Ascending aorta (tissue), 2 donors: ENCODE results near the gene CAPS. TPM values are rescaled to one million over a fixed set of nuclear protein-coding genes. Genes with fewer than 3 reads are reported as not detected.

Experiments used
- DNase-seq, 2 donors: peaks; one replicate each; pipeline ENCODE4 v3.0.0-alpha.2; 2019; ENCODE audit warnings: low spot score in 2 of 2
- H3K27ac ChIP-seq, 2 donors: fragments of 200-600 bp; sonication (generic); one replicate each; pipeline ENCODE4 v1.5.1; 2016 to 2017; ENCODE audit warnings: mild to moderate bottlenecking in 1 of 2
- H3K27me3 ChIP-seq: fragments of 200-600 bp; sonication (generic); one replicate; pipeline ENCODE4 v1.5.1; 2017
- H3K36me3 ChIP-seq, 2 donors: fragments of 200-600 bp; sonication (generic); one replicate each; pipeline ENCODE4 v1.5.1; 2016
- H3K4me1 ChIP-seq, 2 donors: fragments of 200-600 bp; sonication (generic); one replicate each; pipeline ENCODE4 v1.5.1; 2016 to 2017; ENCODE audit warnings: mild to moderate bottlenecking in 1 of 2
- H3K4me3 ChIP-seq, 2 donors: fragments of 200-600 bp; sonication (generic); one replicate each; pipeline ENCODE4 v1.5.1; 2016 to 2017; ENCODE audit warnings: mild to moderate bottlenecking in 1 of 2
- H3K9me3 ChIP-seq, 2 donors: fragments of 200-600 bp; sonication (generic); one replicate each; pipeline ENCODE4 v1.5.1; 2016
- intact Hi-C: fragments of 100-400 bp; cut with DNase I; formaldehyde crosslinking; loops from one replicate; pipeline ENCODE4 v1.15.1; 2023
- total RNA-seq: library from RNA; depleted of rRNA; stranded (reverse); fragments of >200 nt; gene quantifications from one replicate; pipeline ENCODE4 v1.1.0, GENCODE V29; 2016
- TF ChIP-seq, protein P1 (sequence below), 3 experiments: fragments of 200-600 bp in 2 of 3; fragments of 450-650 bp in 1 of 3; sonication (generic) in 2 of 3; IDR thresholded peaks; one replicate each; pipeline ENCODE4 v1.5.1; 2016 to 2019; ENCODE audit warnings: antibody characterized with exemption in 3 of 3, mild to moderate bottlenecking in 1 of 3, moderate library complexity in 1 of 3

Gene CAPS
- total RNA-seq, 1 donor from 2014 or later = 8.1 TPM

DNA sequence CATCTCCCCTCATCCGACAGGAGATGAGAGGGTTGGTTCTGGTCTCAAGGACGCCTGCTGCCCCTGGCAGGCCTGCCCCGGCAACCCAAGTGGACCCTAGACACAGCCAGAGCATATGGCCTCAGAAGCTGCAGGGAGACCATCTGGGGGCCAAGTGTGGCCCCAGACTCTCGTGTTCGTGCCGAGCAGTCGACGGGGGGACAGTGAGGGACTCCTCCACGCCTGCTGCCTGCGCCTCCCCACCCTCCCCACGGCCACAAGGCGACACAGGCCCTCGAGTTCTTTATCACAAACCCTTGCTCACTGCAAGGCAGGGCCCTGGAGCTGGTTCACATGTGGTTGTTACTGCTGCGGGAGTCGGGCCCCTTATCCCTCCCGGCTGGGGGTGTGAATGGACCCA, 9.3 kb downstream of the CAPS start:
- Histone ChIP-seq H3K4me1 (peaks cover 0 to 14% of the 10 kb centered on the region in 2 donors), H3K27ac (no peak overlapping the region), H3K36me3 (peaks cover 94 to 100% of the 10 kb centered on the region in 2 donors), H3K27me3 (no peaks in the 10 kb centered on the region), H3K9me3 (no peaks in the 10 kb centered on the region), H3K4me3 (no peak overlapping the region)
- TF ChIP-seq, protein P1, sequence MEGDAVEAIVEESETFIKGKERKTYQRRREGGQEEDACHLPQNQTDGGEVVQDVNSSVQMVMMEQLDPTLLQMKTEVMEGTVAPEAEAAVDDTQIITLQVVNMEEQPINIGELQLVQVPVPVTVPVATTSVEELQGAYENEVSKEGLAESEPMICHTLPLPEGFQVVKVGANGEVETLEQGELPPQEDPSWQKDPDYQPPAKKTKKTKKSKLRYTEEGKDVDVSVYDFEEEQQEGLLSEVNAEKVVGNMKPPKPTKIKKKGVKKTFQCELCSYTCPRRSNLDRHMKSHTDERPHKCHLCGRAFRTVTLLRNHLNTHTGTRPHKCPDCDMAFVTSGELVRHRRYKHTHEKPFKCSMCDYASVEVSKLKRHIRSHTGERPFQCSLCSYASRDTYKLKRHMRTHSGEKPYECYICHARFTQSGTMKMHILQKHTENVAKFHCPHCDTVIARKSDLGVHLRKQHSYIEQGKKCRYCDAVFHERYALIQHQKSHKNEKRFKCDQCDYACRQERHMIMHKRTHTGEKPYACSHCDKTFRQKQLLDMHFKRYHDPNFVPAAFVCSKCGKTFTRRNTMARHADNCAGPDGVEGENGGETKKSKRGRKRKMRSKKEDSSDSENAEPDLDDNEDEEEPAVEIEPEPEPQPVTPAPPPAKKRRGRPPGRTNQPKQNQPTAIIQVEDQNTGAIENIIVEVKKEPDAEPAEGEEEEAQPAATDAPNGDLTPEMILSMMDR (IDR thresholded peaks at IDR 0.05) = no peak
- intact Hi-C loops = no loop called here
- DNase-seq = no peak

DNA sequence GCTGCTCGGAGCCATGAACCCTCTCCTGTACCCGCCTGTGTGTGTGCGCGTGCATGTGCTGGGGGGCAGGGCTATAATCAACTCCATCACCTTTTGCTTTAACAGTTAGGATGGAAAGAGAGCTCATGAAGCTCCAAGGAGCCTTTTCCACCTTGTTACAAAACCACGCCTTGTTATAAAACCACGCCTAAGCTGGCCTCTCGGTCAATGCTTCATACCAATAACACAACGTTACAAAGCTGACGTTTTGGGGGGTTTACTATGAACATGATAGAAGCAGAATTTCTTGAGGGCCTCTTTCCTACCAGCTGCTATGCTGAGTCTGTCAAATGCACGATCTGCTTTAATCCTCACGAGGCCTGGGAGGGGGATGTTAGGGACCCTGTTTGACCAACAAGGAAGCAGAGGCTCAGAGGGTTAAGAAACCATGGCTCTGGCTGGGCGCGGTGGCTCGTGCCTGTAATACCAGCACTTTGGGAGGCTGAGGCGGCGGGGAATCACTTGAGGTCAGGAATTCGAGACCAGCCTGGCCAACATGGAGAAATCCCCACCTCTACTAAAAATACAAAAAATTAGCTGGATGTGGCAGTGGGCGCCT, 11.9 kb downstream of the CAPS start:
- Histone ChIP-seq H3K27ac (peak overlapping the region; percentile 41 to 70), H3K4me3 (no peak overlapping the region), H3K9me3 (no peaks in the 10 kb centered on the region), H3K27me3 (no peaks in the 10 kb centered on the region), H3K36me3 (peaks cover 91 to 100% of the 10 kb centered on the region in 2 donors), H3K4me1 (peaks cover 0 to 14% of the 10 kb centered on the region in 2 donors)
- intact Hi-C loops = no loop called here
- TF ChIP-seq, protein P1 (IDR thresholded peaks at IDR 0.05) = no peak
- DNase-seq = no peak

DNA sequence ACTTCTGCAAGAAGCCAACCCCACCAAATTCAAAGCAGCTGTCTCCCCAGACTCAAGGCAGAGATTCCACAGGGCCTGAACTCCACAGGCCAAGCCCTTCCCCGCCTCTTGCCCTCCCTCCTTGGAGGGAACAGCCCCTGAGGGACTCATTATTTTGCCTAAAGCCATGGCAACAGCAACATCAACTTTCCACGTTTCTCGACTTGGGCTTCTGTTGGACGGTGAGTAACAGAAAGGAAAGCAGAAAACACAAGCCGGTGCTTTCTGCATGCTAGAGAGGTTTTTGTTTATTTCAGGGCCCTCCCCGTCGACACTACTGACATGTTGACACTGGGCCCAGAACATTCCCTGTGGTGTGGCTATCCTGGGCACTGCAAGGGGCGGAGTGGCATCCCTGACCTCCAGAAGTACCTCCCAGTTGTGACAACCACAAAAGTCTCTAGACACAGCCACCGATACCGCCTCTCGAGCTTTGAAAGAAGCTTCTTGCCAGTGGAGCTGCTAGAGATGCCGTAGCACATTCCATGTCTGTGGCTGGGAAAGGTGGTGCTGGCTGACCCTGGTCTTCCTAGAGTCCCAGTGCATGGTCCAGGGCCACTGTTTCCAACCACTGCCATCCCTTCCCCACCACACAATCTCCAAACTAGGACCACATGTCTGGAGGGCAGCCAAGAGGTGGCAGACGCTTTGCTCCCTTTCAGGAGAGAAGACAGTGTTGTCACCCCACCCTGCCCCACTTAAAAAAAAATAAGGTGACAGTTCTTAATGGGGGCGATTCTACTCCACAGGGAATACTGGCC, 12.8 kb downstream of the CAPS start:
- Histone ChIP-seq H3K9me3 (no peaks in the 10 kb centered on the region), H3K27ac (peak overlapping the region; percentile 41 to 70), H3K4me1 (peaks cover 0 to 14% of the 10 kb centered on the region in 2 donors), H3K27me3 (no peaks in the 10 kb centered on the region), H3K36me3 (peaks cover 91 to 100% of the 10 kb centered on the region in 2 donors), H3K4me3 (no peak overlapping the region)
- TF ChIP-seq, protein P1 (IDR thresholded peaks at IDR 0.05) = no peak
- intact Hi-C loops = no loop called here
- peak in 1 of 2 donors; percentile 83 for DNase-seq

DNA sequence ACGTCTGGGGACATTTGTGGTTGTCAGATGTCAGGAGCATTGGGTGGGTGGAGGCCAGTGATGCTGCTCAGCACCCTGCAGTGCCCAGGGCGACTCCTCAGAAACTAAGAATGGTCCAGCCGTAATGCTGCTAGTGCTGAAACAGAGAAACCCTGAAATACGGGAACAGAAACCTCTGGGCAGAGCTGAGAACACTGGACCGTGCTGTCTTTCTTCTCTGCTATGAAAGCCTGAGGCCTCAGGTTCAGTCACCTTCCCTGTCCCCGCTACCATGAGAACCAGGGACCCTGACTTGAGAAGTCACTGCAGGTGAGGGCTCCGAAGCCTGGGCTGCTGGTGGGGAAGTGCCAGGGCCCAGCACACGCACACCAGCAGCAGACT, 13.4 kb downstream of the CAPS start:
- Histone ChIP-seq H3K27ac (peak overlapping the region; percentile 41 to 70), H3K27me3 (no peaks in the 10 kb centered on the region), H3K9me3 (no peaks in the 10 kb centered on the region), H3K4me3 (no peak overlapping the region), H3K36me3 (peaks cover 89 to 100% of the 10 kb centered on the region in 2 donors), H3K4me1 (peaks cover 0 to 14% of the 10 kb centered on the region in 2 donors)
- TF ChIP-seq, protein P1 (IDR thresholded peaks at IDR 0.05) = no peak
- no peak for DNase-seq
- intact Hi-C loops = no loop called here

DNA sequence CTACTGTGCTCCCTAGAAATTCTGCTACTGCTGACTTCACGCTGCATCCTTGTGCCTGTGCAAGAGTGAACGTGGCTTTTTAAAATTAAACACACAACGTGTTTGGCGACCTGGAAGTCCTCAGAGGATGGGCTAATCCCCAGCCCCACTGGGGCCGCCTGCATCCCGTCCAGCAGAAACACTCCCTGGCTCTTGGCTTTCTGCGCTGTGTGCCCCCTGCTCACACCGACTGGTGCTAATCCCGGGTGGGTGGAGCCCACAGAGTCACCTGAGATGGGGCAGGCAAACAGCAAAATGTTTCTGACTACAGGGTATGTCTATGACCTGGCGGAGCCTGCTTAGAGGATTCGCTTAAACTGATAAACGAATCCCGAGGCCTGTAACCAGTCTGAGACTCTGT, 15.1 kb downstream of the CAPS start:
- H3K9me3 ChIP-seq = no peaks in the 10 kb centered on the region
- no peak for DNase-seq
- no peaks in the 10 kb centered on the region for H3K27me3 ChIP-seq
- H3K27ac ChIP-seq = no peak overlapping the region
- H3K36me3 ChIP-seq = peaks cover 84 to 98% of the 10 kb centered on the region in 2 donors
- no peak overlapping the region for H3K4me3 ChIP-seq
- peaks cover 0 to 14% of the 10 kb centered on the region in 2 donors for H3K4me1 ChIP-seq
- intact Hi-C loops = no loop called here
- TF ChIP-seq, protein P1 (IDR thresholded peaks at IDR 0.05) = no peak
